DOHH2 (cell line): ENCODE results near the gene ALAS1.

Experiments used
- CTCF ChIP-seq: fragments of 200-600 bp; sonication (generic); IDR thresholded peaks from one replicate; pipeline ENCODE4 v1.5.1; 2014; ENCODE audit warnings: antibody characterized with exemption, mild to moderate bottlenecking, low read depth, low read length; ENCODE audit not compliant: poor library complexity, severe bottlenecking
- EZH2phosphoT487 ChIP-seq: fragments of 200-600 bp; sonication (generic); IDR thresholded peaks from 2 replicates; pipeline ENCODE4 v1.6.1; 2017; ENCODE audit warnings: borderline replicate concordance, mild to moderate bottlenecking, antibody characterized with exemption, low read length, moderate library complexity, mixed read lengths

GRCh38 chr3:52220380-52221026 lies 22.5 kb downstream of the ALAS1 start:
- TF ChIP-seq CTCF (peak; percentile 95), EZH2phosphoT487 (no peak)
